Measurements from ENCODE around the gene FCGR3A.
"Not testable (repeated sequence)": the region's sequence is repeated elsewhere in the genome, so short reads cannot be mapped to it uniquely, and the experiment has no call there.

DNA sequence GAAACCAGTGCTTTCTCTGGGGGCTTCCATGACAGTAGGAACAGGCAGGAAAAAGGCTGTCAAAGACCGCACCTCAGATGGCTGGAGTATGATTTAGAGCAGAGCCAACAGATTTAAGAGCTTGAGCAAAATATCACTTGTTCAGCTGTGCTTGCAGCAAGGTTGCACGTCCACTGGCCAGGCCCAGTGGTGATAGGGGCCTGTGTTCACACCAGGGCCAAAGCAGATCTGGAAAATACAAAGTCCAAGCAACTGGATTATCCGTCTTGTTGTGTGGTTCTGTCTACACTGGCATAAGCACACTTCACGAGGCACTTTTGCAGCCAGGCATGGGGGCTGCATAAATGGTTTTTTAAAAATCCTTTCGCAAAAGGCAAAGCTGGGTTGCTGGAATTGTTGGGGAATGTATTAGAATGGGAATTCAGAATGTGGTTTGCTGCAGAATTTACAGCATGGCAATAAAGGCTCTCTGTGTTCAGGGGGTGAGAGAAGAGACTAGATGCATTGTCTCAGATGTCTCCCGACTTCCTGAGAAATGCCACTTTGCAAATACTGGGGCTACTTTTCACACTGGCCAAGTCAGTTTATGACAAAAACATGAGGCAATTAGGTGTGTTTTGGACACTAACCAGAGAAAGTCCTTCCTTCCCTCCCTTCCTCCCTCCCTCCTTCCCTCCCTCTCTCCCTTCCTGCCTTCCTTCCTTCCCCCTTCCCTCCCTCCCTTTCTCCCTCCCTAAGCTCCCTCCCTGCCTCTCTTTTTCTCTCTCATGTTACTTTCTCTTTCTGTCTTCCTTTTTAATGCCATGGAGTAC is 36.8 kb downstream of the FCGR3A start:
- TF ChIP-seq EZH2 (IDR thresholded peaks at IDR 0.05; ENCODE audit: insufficient read depth, poor library complexity, severe bottlenecking); EZH2phosphoT487 (IDR thresholded peaks at IDR 0.05; ENCODE audit: insufficient read depth, low read depth): not testable (repeated sequence)
